ENCODE measurements around the gene LYZL1. TPM values are rescaled to one million over a fixed set of nuclear protein-coding genes. Genes with fewer than 3 reads are reported as not detected.

LYZL1 gene
- total RNA-seq, 1 donor from 2014 or later: not detected

DNA sequence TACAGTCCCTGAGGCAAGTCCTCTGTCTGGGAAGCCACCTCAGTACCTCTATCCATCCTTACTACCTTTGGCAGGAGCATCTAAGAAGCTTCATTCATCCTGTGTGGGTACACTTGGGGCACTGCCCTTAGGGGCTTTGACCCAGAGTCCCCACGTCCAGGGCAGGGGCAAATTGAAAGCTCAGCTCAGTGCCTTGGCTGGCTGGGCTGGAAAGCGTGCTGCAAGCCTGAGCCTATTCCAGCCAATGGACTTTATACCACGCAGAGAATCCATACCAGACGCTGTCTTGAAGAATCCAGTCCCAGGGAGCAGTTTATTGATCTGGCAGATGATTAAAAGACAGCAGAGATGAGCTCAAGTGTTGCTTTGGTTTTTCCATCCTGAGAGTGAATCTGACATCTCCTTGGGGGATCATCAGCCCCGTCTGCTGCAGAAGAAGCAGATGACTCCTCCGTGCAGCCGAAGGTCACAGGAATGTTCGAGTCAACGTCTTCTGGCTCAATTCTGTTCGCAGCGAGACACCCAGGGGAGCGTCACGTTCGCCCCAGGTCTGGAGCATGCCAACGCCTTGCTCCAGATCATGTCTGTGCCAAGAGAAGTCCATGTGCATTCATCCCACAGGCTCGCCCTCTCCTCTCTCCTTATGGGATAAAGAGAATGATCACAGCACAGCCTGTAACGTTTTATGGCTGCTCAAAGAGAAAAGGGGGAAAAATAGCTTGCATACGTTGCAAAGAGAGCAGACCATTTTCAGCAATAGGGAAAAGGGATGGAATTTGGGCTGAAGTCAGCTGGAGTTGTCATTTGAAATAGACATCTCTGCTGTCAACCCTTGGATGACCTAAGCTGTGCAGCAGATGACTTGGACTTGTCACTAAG lies 35.8 kb upstream of the LYZL1 start:
- intact Hi-C loops (cut with DNase I): loop anchor here (10.0 kb wide), 1 partner anchor 108 kb away; no protein-coding TSS in a partner anchor
- Histone ChIP-seq H3K27ac (no peak overlapping the region), H3K4me1 (peaks cover 0 to 9% of the 10 kb centered on the region in 2 donors), H3K9me3 (no peaks in the 10 kb centered on the region), H3K27me3 (no peaks in the 10 kb centered on the region), H3K36me3 (no peaks in the 10 kb centered on the region), H3K4me3 (no peak overlapping the region)
- TF ChIP-seq, protein P1, sequence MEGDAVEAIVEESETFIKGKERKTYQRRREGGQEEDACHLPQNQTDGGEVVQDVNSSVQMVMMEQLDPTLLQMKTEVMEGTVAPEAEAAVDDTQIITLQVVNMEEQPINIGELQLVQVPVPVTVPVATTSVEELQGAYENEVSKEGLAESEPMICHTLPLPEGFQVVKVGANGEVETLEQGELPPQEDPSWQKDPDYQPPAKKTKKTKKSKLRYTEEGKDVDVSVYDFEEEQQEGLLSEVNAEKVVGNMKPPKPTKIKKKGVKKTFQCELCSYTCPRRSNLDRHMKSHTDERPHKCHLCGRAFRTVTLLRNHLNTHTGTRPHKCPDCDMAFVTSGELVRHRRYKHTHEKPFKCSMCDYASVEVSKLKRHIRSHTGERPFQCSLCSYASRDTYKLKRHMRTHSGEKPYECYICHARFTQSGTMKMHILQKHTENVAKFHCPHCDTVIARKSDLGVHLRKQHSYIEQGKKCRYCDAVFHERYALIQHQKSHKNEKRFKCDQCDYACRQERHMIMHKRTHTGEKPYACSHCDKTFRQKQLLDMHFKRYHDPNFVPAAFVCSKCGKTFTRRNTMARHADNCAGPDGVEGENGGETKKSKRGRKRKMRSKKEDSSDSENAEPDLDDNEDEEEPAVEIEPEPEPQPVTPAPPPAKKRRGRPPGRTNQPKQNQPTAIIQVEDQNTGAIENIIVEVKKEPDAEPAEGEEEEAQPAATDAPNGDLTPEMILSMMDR (IDR thresholded peaks at IDR 0.05): no peak
- DNase-seq (ENCODE audit: low spot score in 2 of 2): no peak

DNA sequence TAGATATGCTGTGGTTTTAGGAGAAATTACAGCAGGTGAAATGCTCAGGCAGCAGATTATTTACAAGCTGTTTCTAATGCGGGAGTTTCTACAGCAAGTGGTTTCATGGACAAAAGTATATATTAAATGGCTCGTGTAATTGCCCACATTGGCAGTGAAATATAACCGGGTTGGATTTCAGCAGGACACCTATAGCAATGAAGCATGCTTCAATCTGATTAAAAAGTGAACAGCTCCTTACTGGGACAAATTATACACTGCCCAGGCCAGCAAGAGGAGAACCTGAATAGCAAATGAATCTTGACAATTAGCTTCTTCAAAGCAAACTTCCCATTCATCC lies 35.2 kb upstream of the LYZL1 start:
- no peak overlapping the region for H3K4me3 ChIP-seq
- no peak for DNase-seq (ENCODE audit: low spot score in 2 of 2)
- no peaks in the 10 kb centered on the region for H3K9me3 ChIP-seq
- no peaks in the 10 kb centered on the region for H3K36me3 ChIP-seq
- TF ChIP-seq, protein P1 (IDR thresholded peaks at IDR 0.05): no peak
- H3K27ac ChIP-seq: no peak overlapping the region
- peaks cover 0 to 10% of the 10 kb centered on the region in 2 donors for H3K4me1 ChIP-seq
- intact Hi-C loops (cut with DNase I): loop anchor here (10.0 kb wide), 1 partner anchor 109 kb away; no protein-coding TSS in a partner anchor
- no peaks in the 10 kb centered on the region for H3K27me3 ChIP-seq

GRCh38 chr10:29254123-29255046 lies 34.5 kb upstream of the LYZL1 start:
- Histone ChIP-seq H3K27ac (no peak overlapping the region), H3K27me3 (no peaks in the 10 kb centered on the region), H3K36me3 (no peaks in the 10 kb centered on the region), H3K4me1 (peaks cover 0 to 10% of the 10 kb centered on the region in 2 donors), H3K9me3 (no peaks in the 10 kb centered on the region), H3K4me3 (no peak overlapping the region)
- TF ChIP-seq, protein P1 (IDR thresholded peaks at IDR 0.05): no peak
- intact Hi-C loops (cut with DNase I): loop anchor here (5.0 to 10.0 kb wide), 2 partner anchors 110 to 592 kb away; no protein-coding TSS in a partner anchor
- no peak for DNase-seq (ENCODE audit: low spot score in 2 of 2)

GRCh38 chr10:29255104-29255503 lies 33.8 kb upstream of the LYZL1 start:
- intact Hi-C loops (cut with DNase I): loop anchor here (5.0 to 10.0 kb wide), 2 partner anchors 110 to 593 kb away; no protein-coding TSS in a partner anchor
- Histone ChIP-seq H3K4me1 (peaks cover 0 to 10% of the 10 kb centered on the region in 2 donors), H3K27ac (no peak overlapping the region), H3K36me3 (no peaks in the 10 kb centered on the region), H3K9me3 (peaks cover 0 to 3% of the 10 kb centered on the region in 2 donors), H3K4me3 (no peak overlapping the region), H3K27me3 (no peaks in the 10 kb centered on the region)
- DNase-seq (ENCODE audit: low spot score in 2 of 2): no peak
- TF ChIP-seq, protein P1 (IDR thresholded peaks at IDR 0.05): no peak

- intact Hi-C loops (cut with DNase I): loop anchor here (5.0 to 10.0 kb wide), 2 partner anchors 111 to 594 kb away; no protein-coding TSS in a partner anchor
- no peak for DNase-seq (ENCODE audit: low spot score in 2 of 2)
- Histone ChIP-seq H3K36me3 (no peaks in the 10 kb centered on the region), H3K27ac (no peak overlapping the region), H3K9me3 (peaks cover 0 to 3% of the 10 kb centered on the region in 2 donors), H3K4me3 (no peak overlapping the region), H3K4me1 (peaks cover 0 to 10% of the 10 kb centered on the region in 2 donors), H3K27me3 (no peaks in the 10 kb centered on the region)
- TF ChIP-seq, protein P1 (IDR thresholded peaks at IDR 0.05): no peak
These were observed 32.9 kb upstream of the LYZL1 start for GRCh38 chr10:29256019-29256418.
